ENCODE results near the gene SLC6A8. TPM values are rescaled to one million over a fixed set of nuclear protein-coding genes. Genes with fewer than 3 reads are reported as not detected.
"Not testable (repeated sequence)": the region's sequence is repeated elsewhere in the genome, so short reads cannot be mapped to it uniquely, and the experiment has no call there.

The SLC6A8 gene
- total RNA-seq, 2 donors from 2014 or later, result 25.4 to 95.4 TPM

DNA sequence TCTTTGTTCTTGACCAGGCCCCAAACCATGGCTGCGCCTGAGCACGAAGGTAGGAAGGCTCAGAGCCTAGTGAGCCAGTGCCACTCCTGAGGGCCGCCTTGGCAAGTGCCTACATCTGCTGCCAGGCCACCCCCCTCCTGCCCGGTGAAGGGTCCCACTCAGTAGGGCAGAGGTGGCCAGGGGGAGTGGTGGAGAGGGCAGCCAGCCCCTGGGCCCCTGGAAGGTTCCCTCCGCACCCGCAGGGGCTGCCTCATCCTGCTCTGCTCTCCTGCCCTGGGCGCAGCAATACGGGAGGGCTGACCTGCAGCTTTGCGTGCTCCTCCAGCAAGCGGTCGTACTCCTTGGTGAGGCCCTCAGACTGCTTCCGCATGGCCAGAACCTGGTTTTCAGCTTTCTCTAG is 14.0 kb downstream of the SLC6A8 start:
- no peaks in the 10 kb centered on the region for H3K27me3 ChIP-seq (replicated peaks; ENCODE audit: insufficient read depth)
- no peaks in the 10 kb centered on the region for H3K9me3 ChIP-seq
- H3K4me1 ChIP-seq (replicated peaks), result no peaks in the 10 kb centered on the region
- intact Hi-C loops (cut with DNase I), result loop anchor here (10.0 kb wide), 1 partner anchor 147 kb away; no protein-coding TSS in a partner anchor
- H3K27ac ChIP-seq, result no peak overlapping the region
- H3K4me3 ChIP-seq, result no peak overlapping the region
- WGBS, result 96% methylated on average over 7 of the region's 12 CpGs
- TF ChIP-seq POLR2AphosphoS5 (IDR thresholded peaks at IDR 0.05) (no peak), POLR2A (IDR thresholded peaks at IDR 0.05) (no peak)
- TF ChIP-seq, protein P1, sequence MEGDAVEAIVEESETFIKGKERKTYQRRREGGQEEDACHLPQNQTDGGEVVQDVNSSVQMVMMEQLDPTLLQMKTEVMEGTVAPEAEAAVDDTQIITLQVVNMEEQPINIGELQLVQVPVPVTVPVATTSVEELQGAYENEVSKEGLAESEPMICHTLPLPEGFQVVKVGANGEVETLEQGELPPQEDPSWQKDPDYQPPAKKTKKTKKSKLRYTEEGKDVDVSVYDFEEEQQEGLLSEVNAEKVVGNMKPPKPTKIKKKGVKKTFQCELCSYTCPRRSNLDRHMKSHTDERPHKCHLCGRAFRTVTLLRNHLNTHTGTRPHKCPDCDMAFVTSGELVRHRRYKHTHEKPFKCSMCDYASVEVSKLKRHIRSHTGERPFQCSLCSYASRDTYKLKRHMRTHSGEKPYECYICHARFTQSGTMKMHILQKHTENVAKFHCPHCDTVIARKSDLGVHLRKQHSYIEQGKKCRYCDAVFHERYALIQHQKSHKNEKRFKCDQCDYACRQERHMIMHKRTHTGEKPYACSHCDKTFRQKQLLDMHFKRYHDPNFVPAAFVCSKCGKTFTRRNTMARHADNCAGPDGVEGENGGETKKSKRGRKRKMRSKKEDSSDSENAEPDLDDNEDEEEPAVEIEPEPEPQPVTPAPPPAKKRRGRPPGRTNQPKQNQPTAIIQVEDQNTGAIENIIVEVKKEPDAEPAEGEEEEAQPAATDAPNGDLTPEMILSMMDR (IDR thresholded peaks at IDR 0.05), result no peak
- no peaks in the 10 kb centered on the region for H3K36me3 ChIP-seq
- DNase-seq (ENCODE audit: low spot score), result no peak

DNA sequence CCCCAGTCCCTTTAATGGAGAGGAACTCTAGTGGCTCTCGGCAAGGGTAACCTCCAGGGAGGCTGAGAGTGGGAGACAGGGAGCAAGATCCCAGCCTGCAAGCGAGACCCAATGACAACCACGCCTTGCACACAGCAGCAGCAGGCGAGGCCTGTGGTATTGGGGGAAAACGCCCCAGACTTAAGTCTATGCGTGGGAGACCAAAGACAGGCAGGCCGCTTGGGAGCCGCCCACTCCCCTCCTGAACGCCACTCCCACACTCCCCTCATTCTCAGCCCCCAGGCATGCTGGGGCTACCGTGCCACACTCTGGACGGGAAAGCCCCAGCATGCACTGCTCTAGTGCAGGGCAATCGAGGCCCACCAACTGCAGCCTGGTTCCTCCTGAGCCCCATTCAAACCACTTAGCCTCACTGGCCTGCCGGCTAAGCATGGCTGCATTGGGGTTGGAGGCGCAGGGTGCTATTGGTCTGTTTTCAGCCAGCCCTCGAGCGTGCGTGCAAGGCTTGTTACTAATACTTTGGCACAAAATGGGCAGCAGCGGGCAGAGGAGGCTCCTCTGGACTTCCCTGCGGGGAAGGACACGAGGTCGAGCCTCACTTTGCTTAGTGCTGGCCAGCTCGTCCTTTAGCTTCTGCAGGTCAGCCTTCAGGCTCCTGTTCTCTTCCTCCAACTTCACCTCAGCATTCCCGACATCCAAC is 14.8 kb downstream of the SLC6A8 start:
- DNase-seq (ENCODE audit: low spot score), result no peak
- 76% methylated on average over 13 of the region's 23 CpGs for WGBS
- Histone ChIP-seq H3K4me1 (replicated peaks) (no peaks in the 10 kb centered on the region), H3K4me3 (no peak overlapping the region), H3K27me3 (replicated peaks; ENCODE audit: insufficient read depth) (no peaks in the 10 kb centered on the region), H3K9me3 (no peaks in the 10 kb centered on the region), H3K27ac (no peak overlapping the region), H3K36me3 (no peaks in the 10 kb centered on the region)
- intact Hi-C loops (cut with DNase I), result loop anchor here (10.0 kb wide), 1 partner anchor 148 kb away; no protein-coding TSS in a partner anchor
- TF ChIP-seq, protein P1 (IDR thresholded peaks at IDR 0.05), result no peak
- TF ChIP-seq POLR2A (IDR thresholded peaks at IDR 0.05) (no peak), POLR2AphosphoS5 (IDR thresholded peaks at IDR 0.05) (no peak)

- peak; percentile 43 for DNase-seq (ENCODE audit: low spot score)
- no peak overlapping the region for H3K27ac ChIP-seq
- no peaks in the 10 kb centered on the region for H3K36me3 ChIP-seq
- no peaks in the 10 kb centered on the region for H3K27me3 ChIP-seq (replicated peaks; ENCODE audit: insufficient read depth)
- H3K9me3 ChIP-seq, result no peaks in the 10 kb centered on the region
- no peak overlapping the region for H3K4me3 ChIP-seq
- intact Hi-C loops (cut with DNase I), result loop anchor here (10.0 kb wide), 1 partner anchor 148 kb away; no protein-coding TSS in a partner anchor
- WGBS, result 10% methylated on average over 2 of the region's 16 CpGs
- no peak for TF ChIP-seq POLR2AphosphoS5 (IDR thresholded peaks at IDR 0.05)
- TF ChIP-seq POLR2A (IDR thresholded peaks at IDR 0.05), result no peak
- TF ChIP-seq, protein P1 (IDR thresholded peaks at IDR 0.05), result no peak
- no peaks in the 10 kb centered on the region for H3K4me1 ChIP-seq (replicated peaks)
These were observed 15.3 kb downstream of the SLC6A8 start for GRCh38 chrX:153703036-153703370.

GRCh38 chrX:153704021-153704526 is 16.3 kb downstream of the SLC6A8 start:
- DNase-seq (ENCODE audit: low spot score), result peak; percentile 17
- WGBS, result 59% methylated on average over 10 of the region's 18 CpGs
- H3K27me3 ChIP-seq (replicated peaks; ENCODE audit: insufficient read depth), result no peaks in the 10 kb centered on the region
- H3K9me3 ChIP-seq, result no peaks in the 10 kb centered on the region
- no peaks in the 10 kb centered on the region for H3K4me1 ChIP-seq (replicated peaks)
- no peaks in the 10 kb centered on the region for H3K36me3 ChIP-seq
- peak overlapping the region in 1 of 2 donors; percentile 18 for H3K27ac ChIP-seq
- H3K4me3 ChIP-seq, result no peak overlapping the region
- TF ChIP-seq, protein P1 (IDR thresholded peaks at IDR 0.05), result no peak
- TF ChIP-seq POLR2A (IDR thresholded peaks at IDR 0.05) (no peak), POLR2AphosphoS5 (IDR thresholded peaks at IDR 0.05) (no peak)
- intact Hi-C loops (cut with DNase I), result loop anchor here (10.0 kb wide), 1 partner anchor 149 kb away; no protein-coding TSS in a partner anchor

- not testable (repeated sequence) for DNase-seq (ENCODE audit: low spot score); H3K4me1 ChIP-seq (replicated peaks); H3K27me3 ChIP-seq (replicated peaks; ENCODE audit: insufficient read depth); H3K36me3 ChIP-seq; H3K4me3 ChIP-seq; H3K9me3 ChIP-seq
- peak overlapping the region in 1 of 2 donors; percentile 18 for H3K27ac ChIP-seq
- intact Hi-C loops (cut with DNase I), result loop anchor here (10.0 kb wide), 1 partner anchor 150 kb away; no protein-coding TSS in a partner anchor
- 59% methylated on average over 6 of the region's 12 CpGs for WGBS
These were observed 17.1 kb downstream of the SLC6A8 start for GRCh38 chrX:153704631-153705402.

DNA sequence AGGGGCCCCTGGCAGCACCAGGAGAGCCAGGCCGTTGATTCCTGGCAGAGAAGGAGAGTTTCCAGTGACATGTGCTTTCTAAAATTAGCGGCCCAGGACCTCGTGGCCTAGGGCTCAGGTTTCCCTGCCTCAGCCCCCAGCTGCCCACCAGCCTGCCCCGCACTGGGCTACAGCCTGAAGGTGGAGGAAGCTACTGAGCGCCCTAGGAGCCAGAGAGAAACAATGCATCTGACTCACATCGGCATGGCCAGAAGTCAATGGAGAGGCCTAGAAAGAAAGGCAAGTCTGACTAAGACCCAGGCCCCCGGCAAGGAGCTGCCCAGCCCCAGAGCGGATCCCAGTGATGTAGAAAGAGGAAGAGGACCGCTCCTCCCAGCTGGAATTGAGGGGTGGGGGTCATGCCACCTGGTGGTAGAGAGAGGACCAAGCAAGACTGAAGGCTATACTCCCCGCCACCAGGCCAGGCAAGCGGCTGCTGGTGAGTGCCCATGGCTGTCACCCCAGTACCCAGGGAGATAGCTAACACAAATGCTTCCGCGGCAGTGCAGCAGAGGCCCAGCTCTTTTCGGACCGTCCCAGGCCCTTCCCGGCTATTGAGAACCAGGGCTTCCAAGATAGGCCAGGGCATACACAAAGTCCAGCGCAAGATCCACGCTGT is 17.8 kb downstream of the SLC6A8 start:
- not testable (repeated sequence) for H3K27me3 ChIP-seq (replicated peaks; ENCODE audit: insufficient read depth); H3K4me3 ChIP-seq; H3K27ac ChIP-seq; H3K9me3 ChIP-seq; H3K36me3 ChIP-seq; DNase-seq (ENCODE audit: low spot score); H3K4me1 ChIP-seq (replicated peaks)
- 90% methylated on average over 10 of the region's 18 CpGs for whole genome bisulfite sequencing
- intact Hi-C loops (cut with DNase I), result loop anchor here (10.0 kb wide), 1 partner anchor 151 kb away; no protein-coding TSS in a partner anchor

Measured in prostate gland (tissue), 2 donors.